GM19099 (cell line): ENCODE data around the gene CCDC33.

ENCODE experiments used
- POLR2A ChIP-seq: IDR thresholded peaks from 3 replicates; pipeline ENCODE4 v1.6.1; 2011; ENCODE audit warnings: low read depth; ENCODE audit not compliant: insufficient read length; ENCODE audit errors: extremely low read depth

Gene CCDC33

DNA sequence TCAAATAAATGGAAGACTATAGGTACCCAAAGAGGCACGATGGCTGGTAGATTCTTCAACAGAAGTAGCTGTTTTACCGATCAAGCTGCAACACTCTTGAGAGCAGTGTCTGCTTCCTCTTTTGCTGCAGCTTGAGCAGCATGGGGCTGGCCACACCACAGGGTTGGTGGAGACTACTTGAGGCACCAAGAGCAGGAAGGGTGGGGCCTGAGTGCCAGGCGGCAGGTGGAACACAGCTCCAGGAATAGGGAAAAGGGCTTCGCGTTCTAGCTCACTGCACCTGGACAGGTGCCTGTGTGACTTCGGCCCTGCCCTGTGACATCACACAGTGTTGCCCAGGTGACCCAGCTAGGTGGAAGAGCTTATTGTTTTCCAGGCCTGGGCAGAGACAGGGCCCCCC is at the start of gene CCDC33:
CCDC33 (plus strand) TSS at position 365 of the 400 bp plus-strand sequence. CDS start 394 bp downstream, outside the sequence.
- TF ChIP-seq POLR2A: no peak

DNA sequence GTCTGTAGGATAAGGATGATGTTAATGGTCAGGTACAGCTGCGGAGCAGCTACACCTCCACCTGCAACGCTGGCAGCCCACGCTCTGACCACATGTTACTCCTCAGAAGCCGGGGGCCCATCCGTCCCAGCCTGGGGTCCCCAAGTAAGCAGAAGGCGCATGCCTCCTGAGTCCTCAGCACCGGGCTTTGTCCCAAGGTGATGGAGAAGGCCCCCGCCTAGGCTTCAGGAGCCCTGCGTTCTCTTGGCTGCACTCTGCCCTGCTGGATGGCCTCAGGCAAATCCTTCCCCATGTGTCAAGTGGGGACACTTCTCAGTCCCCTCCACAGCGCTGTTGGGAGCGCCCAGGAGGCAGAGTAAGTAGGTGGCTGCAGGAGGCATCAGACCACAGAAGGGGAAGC is 47.9 kb upstream of the CCDC33 start:
- TF ChIP-seq POLR2A: no peak

DNA sequence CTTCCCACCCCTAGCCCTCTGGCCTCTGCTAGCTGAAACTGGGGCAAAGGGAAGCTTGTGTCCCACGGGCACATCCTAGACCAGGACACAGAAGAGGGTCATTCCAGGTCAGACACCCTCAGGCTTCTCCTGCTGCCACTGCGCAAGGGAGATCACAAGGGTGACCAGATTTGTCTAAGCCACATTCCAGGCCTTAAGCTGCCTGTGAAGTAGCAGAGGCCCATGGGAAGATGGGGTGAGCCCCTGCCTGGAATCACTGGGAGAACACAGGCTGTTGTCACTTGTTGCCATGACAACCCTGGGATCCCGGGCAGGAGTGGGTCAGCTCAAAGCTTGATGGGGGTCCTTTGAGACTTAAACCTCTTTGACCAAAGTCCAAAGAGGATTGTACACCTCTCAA is 44.3 kb upstream of the CCDC33 start:
- TF ChIP-seq POLR2A: no peak

DNA sequence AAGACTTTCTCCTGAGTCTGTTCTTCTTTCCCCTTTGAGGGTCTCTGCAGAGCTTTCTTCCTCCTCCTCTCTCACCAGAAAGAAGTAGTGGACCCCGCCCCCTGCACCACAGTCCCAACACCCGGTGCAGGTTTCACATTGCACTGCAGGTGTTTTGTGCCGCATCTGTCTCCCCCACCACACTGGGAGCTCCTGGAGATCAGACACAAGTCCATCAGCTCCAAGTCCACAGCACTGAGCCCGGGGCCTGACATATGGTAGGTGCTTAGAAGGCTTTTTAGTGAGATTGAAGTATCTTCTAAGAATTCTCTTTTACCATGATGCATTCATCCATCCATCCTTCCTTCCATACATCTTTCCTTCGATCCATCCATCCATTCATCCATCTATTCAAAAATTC is 43.4 kb upstream of the CCDC33 start:
- TF ChIP-seq POLR2A: no peak

DNA sequence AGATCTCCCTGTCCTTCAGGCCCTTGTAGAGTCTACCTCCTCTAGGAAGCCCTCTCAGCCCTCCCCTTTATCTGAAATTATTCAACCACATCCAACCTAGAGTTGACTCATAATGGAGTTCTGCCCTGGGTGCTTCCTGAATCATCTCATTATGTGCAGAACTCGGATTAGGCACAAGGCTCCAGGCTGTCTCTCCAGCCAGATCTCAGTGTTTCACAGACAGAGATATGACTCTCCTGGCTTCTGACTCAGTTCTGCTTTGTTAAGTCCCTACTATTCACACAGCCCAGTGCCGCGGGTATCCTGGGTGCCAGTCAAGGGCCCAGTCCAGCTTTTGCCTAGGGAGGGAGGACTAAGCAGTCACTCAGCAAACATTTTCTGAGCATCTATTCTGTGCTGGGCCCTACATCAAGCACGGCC is 42.8 kb upstream of the CCDC33 start:
- no peak for TF ChIP-seq POLR2A

DNA sequence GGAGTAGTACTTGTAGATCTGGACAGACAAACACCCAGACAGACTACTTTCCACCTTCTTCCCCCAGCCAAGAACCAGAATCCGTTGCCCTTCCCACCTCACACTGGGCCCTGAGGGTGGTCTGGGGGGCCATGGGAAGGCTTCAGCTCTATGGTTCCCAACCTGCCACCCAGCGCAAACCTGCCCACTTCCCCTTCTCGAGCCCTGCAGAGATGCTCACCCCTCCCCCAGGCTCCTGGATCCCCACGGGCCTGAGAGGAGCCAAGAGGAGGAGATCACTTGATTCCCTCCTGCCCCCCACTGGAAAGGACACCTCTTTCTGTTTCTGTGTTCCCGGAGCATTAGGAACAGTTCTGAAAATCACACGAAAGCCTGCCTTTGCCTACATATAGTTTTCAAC is 42.2 kb upstream of the CCDC33 start:
- TF ChIP-seq POLR2A: no peak

DNA sequence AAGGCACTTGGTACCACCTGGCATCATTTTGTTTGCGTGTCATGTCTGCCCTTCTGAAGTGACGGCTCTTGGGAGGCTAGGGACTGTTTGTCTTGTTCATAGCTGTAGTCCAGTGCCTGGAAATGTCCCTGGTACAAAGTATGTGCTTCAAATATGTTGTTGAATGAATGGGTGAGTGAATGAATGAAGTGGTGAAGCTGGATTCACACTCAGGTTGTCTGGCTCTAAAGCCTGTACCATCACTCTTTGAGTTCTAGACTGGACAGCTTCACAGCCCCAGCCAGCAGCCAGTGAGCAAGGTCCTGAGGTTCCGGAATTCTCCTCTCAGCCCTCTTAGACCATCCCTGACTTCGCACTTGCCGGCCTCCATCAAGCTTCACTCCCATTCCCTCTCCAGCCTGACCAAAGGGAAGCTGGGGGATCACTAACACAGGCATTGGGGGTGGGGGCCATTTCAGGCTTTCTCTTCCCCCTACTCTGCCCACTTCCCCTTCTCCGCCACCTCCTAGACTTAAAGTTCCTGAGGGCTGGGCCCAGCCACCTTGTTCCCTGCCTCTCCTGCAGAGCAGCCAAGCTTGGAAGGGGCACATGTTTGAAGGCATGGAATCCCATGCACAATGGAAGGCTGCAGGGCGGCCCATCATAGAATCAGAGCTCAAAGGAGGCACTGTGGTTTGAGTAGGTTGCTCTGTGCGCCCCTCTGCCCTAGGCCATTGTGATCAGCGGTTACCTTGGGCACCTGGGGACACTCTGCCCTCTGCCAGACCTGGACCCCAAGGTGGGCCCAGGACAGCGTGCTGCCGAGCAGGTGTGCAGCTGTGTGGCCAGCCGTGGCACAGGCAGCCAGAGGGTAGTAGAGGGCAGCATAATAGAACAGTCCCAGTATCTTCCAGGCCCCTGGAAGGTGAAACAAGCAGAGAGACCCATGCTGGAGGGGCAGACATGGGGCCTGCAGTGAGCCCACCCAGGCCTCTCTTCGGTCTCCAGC is 41.3 kb upstream of the CCDC33 start:
- no peak for TF ChIP-seq POLR2A

DNA sequence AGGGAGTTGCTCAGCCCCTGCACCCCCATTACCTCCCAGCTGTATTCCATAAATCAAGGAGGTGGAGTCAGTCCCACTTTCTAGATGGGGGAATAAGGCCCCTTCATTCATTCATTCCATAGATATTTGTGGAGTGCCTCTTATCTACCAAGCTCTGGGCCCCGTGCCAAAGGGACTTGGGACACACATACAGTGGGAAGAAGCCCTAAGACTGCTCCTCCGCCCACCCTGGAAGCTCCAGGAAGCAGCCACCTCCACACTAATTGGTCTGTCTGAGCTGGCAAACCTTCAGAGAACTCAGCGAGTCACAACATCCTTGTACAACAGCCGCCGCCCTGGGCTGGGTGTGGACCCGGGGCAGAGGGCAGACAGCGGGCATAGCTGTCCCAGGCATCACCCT is 40.0 kb upstream of the CCDC33 start:
- TF ChIP-seq POLR2A: no peak

DNA sequence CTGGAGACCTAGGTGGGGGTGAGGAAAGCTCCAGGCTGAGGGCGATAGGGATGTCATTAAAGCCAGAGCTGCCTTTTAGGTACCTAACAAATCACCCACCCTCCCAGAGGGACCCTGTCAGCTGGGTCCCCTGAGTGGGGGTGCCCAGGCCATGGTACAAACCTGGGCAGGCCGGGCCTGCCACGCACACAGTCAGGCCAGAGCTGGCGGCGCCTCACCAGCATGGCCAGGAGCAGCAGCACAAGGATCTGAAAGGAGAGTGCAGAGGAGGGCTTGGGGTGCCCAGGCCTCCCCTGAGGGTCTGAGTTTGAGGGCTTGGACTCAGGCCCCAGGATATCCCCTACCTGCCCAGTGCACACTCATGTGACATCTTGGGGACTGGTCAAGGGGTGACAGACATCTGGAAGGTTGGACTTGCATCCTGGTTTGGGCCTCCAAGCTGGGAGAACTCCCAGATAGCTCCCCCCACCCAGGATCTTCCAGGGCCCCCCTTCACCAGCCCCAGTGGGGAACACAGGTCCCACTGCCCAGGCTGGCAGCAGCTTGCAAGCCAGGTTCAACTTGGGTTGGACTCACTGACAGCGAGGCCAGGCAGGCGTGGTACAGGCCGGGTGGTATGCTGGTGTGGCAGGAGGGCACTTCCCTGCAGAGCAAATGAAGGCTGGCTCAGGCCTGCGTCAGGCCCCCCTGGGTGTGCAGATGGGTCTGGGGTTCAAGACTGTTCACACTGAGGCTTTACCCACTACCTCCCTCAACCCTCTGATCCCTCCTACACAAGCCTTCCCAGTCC is 38.8 kb upstream of the CCDC33 start:
- TF ChIP-seq POLR2A: no peak

DNA sequence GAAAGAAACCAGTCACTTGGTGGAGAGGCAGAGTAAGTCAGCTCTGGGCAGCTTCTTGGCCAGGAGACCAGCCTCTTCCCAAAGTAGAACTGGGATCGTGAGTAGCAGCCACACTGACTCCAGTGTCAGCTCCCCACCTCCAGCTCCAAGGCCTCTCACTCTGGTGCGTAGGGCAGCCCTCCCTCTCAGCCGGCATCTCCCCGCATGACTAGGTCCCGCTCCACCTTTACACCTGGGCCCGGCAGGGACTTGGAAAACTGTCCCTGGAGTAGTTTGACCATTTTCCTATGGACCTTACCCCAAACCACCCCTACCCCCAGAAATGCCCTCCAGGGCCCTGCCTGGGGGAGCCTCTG is 36.9 kb upstream of the CCDC33 start:
- no peak for TF ChIP-seq POLR2A

DNA sequence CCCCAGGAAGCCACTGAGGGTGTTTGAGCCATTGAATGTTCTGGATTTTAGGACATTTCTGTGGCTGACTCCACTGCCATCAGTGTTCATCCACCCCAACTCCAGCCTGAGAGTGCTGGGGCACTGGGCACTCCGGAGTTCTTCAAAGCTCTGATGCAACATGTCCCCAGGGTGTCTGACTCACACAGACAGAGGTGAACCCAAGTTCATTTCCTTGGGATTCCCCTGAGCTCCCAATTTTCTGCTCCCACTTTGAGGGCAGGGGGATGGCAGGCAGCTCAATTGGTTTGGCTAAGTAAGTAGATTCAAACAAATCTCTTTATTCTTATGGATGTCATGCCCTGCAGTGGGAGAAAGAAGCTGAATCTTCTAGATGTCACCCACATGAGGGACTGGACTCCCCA is 35.7 kb upstream of the CCDC33 start:
- no peak for TF ChIP-seq POLR2A

DNA sequence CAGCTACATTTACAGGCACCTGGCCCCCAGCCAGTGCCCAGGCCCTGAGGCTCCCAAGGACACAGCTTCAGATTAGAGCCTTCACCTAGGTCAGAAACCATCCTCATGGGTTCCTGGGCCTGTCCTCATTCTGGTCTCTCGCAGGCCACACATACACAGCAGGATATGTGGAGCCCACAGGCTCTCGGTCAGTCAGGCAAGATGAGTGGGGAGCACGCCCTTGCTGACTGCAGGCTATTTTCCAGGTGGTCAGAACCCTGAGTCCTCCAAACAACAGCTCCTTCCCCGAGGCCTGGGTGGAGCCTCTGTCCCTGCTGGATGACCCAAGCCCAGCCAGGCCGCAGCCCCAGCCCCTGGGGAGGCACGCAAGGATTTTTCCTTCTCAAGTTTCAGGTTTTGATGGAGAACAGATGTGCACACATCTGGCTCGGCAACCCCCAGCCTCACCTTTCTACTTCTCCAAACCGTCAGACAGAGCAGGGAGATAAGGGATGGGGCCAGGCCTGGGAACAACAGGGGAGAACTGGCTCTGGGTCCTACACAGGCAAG is 35.2 kb upstream of the CCDC33 start:
- TF ChIP-seq POLR2A: no peak

DNA sequence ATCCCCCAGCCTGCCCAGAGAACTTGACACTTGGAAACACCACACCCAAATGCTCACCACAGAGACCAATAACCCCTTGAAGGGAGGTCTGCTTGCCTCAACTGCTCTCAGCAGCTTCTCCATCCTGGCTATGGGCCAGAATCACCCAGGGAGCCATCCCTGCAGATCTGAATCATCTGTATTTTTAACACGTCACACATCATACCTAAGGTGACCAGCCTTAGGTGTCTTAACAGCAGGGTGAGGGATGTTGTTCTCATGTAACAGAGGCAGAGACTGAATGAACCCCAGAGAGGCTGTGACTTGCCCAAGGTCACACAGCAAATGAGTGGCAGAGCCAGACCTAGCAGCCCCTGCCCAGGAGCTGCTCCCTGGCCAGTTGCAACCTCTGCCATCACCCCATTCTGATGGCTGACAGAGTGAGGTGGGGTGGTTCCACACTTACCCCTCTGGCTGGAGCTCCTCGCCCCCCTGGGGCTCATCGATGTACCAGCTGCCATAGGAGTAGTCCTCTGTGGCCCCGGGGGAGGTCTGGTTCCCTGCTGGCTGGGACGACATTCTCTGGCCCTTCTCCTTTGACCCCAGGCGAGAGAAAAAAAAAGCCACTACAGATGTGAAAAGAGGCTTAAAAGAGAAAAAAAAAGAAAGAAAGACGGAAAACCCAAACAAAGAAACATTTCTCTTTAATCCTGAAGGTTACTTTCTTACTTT is 34.3 kb upstream of the CCDC33 start:
- no peak for TF ChIP-seq POLR2A

DNA sequence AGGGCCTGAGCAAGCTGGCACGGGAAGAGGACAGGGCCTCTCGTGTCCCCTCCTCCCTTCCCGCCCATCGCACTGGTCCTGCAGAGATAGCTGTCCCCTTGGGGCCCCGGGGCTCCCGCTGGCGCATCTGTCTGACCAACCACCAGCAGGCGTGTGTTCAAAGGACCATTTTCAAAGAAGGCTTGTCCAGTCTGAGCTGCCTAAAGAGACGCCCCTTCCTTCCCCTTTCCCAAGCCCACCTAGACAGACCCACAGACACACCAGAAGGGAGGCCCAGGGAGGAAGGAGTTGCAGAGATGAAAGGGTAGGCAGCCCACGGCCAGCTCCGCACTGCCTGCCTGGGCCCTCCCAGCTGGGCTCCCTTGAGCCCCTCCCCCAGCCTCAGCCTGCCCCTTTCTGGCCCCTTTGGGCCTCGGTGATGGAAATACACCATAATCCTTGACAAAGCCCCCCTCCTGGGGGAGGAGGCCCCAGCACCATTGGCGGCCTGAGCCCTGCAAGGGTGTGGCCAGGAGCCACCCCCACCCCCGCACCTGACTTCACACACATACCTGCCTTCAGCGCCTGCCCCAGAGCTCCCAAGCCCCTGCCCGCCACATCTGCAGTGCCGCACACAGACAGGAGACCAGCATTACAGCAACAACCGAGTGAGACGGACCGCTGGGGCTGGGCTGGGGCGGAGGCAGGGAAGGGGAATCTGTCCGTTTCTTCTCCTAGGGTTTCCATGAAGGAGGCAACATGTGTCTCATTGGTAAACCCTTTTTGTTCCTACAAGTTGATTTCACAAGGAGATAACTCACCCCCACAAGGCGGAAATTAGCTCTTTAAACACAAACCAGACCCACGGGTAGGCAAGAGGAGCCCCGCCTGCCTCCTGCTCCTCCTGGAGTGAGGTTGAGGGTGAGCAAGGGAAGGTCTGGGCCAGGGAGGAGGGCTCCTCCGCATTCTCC is 33.4 kb upstream of the CCDC33 start, which contains the start of gene STRA6:
STRA6 (minus strand) TSS at position 336 of the 950 bp plus-strand sequence. CDS start 520 bp downstream, outside the sequence.
- no peak for TF ChIP-seq POLR2A
